Panc1 (cell line): ENCODE data around the gene C6orf89. TPM values are rescaled to one million over a fixed set of nuclear protein-coding genes. Genes with fewer than 3 reads are reported as not detected.

ENCODE experiments used
- ATAC-seq: fragments of 200-7000 bp; cut with Tn5 transposase; 2 replicates; pipeline ENCODE4 v1.9.1; 2020; ENCODE audit warnings: mild to moderate bottlenecking, moderate library complexity
- BruUV-seq: library from RNA; stranded (reverse); fragments of 400-500 nt; replicated peaks from 2 replicates; lab custom pipeline; 2021; lab: Mats Ljungman, UMichigan
- CTCF ChIA-PET: fragments of 300-600 bp; sonication (Branson Sonifier 250); formaldehyde crosslinking; loops from one replicate; lab custom pipeline; 2022; ENCODE audit warnings: antibody characterized with exemption; lab: Charles Lee
- POLR2A ChIA-PET: fragments of 300-600 bp; sonication (Branson Sonifier 250); formaldehyde crosslinking; loops from one replicate; lab custom pipeline; 2022; ENCODE audit warnings: antibody characterized with exemption; lab: Charles Lee
- DNase-seq: peaks from one replicate; pipeline ENCODE4 v3.0.0-alpha.2; 2010; ENCODE audit warnings: low read depth, low spot score
- H3K27ac ChIP-seq: 2 replicates; pipeline ENCODE4 v1.5.1; 2011; ENCODE audit warnings: mild to moderate bottlenecking, low read length, inconsistent platforms
- H3K27me3 ChIP-seq: fragments of 200-500 bp; sonication (Bioruptor generic); 2 replicates; pipeline ENCODE4 v1.6.0; 2014; ENCODE audit warnings: low read length, inconsistent platforms; ENCODE audit not compliant: control insufficient read depth, insufficient read depth
- H3K36me3 ChIP-seq: fragments of 200-500 bp; sonication (Bioruptor generic); 2 replicates; pipeline ENCODE4 v1.5.1; 2014; ENCODE audit warnings: inconsistent platforms, mild to moderate bottlenecking, low read length, moderate library complexity; ENCODE audit not compliant: control insufficient read depth, insufficient read depth
- H3K4me1 ChIP-seq: 2 replicates; pipeline ENCODE4 v1.5.1; 2011; ENCODE audit warnings: inconsistent platforms, mild to moderate bottlenecking, low read length, moderate library complexity; ENCODE audit not compliant: control insufficient read depth, insufficient read depth
- H3K4me3 ChIP-seq, 2 experiments: 2 replicates each; pipeline ENCODE4 v1.5.1; 2011 to 2012; ENCODE audit warnings: low read depth in 2 of 2, low read length in 2 of 2, mild to moderate bottlenecking in 2 of 2, inconsistent platforms in 1 of 2, moderate library complexity in 1 of 2
- H3K9me3 ChIP-seq: fragments of 200-500 bp; sonication (Bioruptor generic); 2 replicates; pipeline ENCODE4 v1.5.1; 2014; ENCODE audit warnings: low read depth, mild to moderate bottlenecking, inconsistent platforms, low read length, moderate library complexity; ENCODE audit not compliant: control insufficient read depth, insufficient read depth
- POLR2AphosphoS5 ChIP-seq: IDR thresholded peaks from 2 replicates; pipeline ENCODE4 v1.6.1; 2012; ENCODE audit warnings: mild to moderate bottlenecking, low read depth, low read length, moderate library complexity
- SIN3A ChIP-seq: IDR thresholded peaks from 2 replicates; pipeline ENCODE4 v1.6.1; 2012; ENCODE audit warnings: low read depth, mild to moderate bottlenecking, low read length, moderate library complexity, borderline replicate concordance; ENCODE audit not compliant: insufficient read depth
- TCF7L2 ChIP-seq: IDR thresholded peaks from 2 replicates; pipeline ENCODE4 v1.6.1; 2011; ENCODE audit warnings: mild to moderate bottlenecking, low read depth, low read length, inconsistent platforms
- in situ Hi-C: cut with HindIII; loops from 2 replicates; pipeline ENCODE4 v1.10.0; 2016; ENCODE audit warnings: low sequenced_read_pairs, low pct_unique_long_range_greater_than_20kb
- intact Hi-C: fragments of 100-400 bp; cut with micrococcal nuclease; formaldehyde crosslinking; loops from one replicate; pipeline ENCODE4 v1.10.0; 2022; ENCODE audit not compliant: unreplicated experiment
- total RNA-seq: library from RNA; stranded (reverse); gene quantifications from one replicate; pipeline ENCODE4 v1.2.1, GENCODE V29; 2021; ENCODE audit not compliant: unreplicated experiment
- TF ChIP-seq, protein P1 (sequence below): fragments of 450-650 bp; IDR thresholded peaks from 2 replicates; pipeline ENCODE4 v1.5.1; 2017; ENCODE audit warnings: mild to moderate bottlenecking
- TF ChIP-seq, protein P2 (sequence below), 2 experiments: IDR thresholded peaks; 2 replicates each; pipeline ENCODE4 v1.6.1; 2011 to 2012; ENCODE audit warnings: low read depth in 2 of 2, control low read depth in 1 of 2, low read length in 1 of 2, mild to moderate bottlenecking in 1 of 2, moderate library complexity in 1 of 2; ENCODE audit not compliant: insufficient read depth in 1 of 2

Gene C6orf89
- total RNA-seq, 1 experiment from 2014 or later: 59.2 TPM

GRCh38 chr6:36907781-36908180 is 22.0 kb downstream of the C6orf89 start:
- intact Hi-C loops (no loop called here), in situ Hi-C loops (no loop called here)
- ChIA-PET POLR2A (no interaction called here), CTCF (no interaction called here)
- no TSS peak for BruUV-seq
- TF ChIP-seq POLR2AphosphoS5: no peak
- TF ChIP-seq TCF7L2: no peak
- no peak for TF ChIP-seq SIN3A
- TF ChIP-seq, protein P1, sequence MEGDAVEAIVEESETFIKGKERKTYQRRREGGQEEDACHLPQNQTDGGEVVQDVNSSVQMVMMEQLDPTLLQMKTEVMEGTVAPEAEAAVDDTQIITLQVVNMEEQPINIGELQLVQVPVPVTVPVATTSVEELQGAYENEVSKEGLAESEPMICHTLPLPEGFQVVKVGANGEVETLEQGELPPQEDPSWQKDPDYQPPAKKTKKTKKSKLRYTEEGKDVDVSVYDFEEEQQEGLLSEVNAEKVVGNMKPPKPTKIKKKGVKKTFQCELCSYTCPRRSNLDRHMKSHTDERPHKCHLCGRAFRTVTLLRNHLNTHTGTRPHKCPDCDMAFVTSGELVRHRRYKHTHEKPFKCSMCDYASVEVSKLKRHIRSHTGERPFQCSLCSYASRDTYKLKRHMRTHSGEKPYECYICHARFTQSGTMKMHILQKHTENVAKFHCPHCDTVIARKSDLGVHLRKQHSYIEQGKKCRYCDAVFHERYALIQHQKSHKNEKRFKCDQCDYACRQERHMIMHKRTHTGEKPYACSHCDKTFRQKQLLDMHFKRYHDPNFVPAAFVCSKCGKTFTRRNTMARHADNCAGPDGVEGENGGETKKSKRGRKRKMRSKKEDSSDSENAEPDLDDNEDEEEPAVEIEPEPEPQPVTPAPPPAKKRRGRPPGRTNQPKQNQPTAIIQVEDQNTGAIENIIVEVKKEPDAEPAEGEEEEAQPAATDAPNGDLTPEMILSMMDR: no peak
- TF ChIP-seq, protein P2, sequence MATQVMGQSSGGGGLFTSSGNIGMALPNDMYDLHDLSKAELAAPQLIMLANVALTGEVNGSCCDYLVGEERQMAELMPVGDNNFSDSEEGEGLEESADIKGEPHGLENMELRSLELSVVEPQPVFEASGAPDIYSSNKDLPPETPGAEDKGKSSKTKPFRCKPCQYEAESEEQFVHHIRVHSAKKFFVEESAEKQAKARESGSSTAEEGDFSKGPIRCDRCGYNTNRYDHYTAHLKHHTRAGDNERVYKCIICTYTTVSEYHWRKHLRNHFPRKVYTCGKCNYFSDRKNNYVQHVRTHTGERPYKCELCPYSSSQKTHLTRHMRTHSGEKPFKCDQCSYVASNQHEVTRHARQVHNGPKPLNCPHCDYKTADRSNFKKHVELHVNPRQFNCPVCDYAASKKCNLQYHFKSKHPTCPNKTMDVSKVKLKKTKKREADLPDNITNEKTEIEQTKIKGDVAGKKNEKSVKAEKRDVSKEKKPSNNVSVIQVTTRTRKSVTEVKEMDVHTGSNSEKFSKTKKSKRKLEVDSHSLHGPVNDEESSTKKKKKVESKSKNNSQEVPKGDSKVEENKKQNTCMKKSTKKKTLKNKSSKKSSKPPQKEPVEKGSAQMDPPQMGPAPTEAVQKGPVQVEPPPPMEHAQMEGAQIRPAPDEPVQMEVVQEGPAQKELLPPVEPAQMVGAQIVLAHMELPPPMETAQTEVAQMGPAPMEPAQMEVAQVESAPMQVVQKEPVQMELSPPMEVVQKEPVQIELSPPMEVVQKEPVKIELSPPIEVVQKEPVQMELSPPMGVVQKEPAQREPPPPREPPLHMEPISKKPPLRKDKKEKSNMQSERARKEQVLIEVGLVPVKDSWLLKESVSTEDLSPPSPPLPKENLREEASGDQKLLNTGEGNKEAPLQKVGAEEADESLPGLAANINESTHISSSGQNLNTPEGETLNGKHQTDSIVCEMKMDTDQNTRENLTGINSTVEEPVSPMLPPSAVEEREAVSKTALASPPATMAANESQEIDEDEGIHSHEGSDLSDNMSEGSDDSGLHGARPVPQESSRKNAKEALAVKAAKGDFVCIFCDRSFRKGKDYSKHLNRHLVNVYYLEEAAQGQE (IDR thresholded peaks at IDR 0.05; ENCODE audit: insufficient read depth in 1 of 2, low read depth in 2 of 2, low read length in 1 of 2): no peak
- H3K36me3 ChIP-seq: peaks cover 3% of the 10 kb centered on the region
- ATAC-seq: no peak
- H3K9me3 ChIP-seq: no peaks in the 10 kb centered on the region
- H3K27me3 ChIP-seq: no peaks in the 10 kb centered on the region
- H3K27ac ChIP-seq: peak overlapping the region; percentile 26; the same call in 1 of the 2 replicates
- H3K4me1 ChIP-seq: peaks cover 51% of the 10 kb centered on the region
- no peak for DNase-seq
- H3K4me3 ChIP-seq: no peak overlapping the region

DNA sequence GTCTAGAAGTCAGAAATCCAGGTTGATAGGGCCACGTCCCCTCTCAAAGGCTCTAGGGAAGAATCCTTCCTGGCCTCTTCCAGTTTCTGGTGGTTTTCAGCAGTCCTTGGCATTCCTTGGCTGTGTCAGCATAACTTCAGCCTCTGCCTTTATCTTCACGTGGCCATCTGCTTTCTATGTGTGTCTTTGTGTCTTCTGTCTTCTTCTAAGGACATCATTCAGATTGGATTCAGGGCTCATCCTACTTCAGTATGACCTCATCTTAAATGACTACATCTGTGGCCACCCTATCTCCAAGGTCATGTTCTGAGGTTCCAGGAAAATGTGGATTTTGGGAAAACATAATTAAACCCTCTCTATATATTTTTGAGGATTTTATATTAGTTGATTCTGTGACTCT is 23.0 kb downstream of the C6orf89 start:
- Histone ChIP-seq H3K4me3 (no peak overlapping the region), H3K4me1 (peaks cover 58% of the 10 kb centered on the region), H3K27me3 (no peaks in the 10 kb centered on the region), H3K9me3 (no peaks in the 10 kb centered on the region), H3K27ac (no peak overlapping the region; the same call in 1 of the 2 replicates), H3K36me3 (peaks cover 2% of the 10 kb centered on the region)
- no peak for ATAC-seq
- intact Hi-C loops (no loop called here), in situ Hi-C loops (no loop called here)
- TF ChIP-seq TCF7L2 (no peak), POLR2AphosphoS5 (no peak), SIN3A (no peak)
- TF ChIP-seq, protein P1: no peak
- TF ChIP-seq, protein P2 (IDR thresholded peaks at IDR 0.05; ENCODE audit: insufficient read depth in 1 of 2, low read depth in 2 of 2, low read length in 1 of 2): no peak
- POLR2A ChIA-PET: no interaction called here
- no TSS peak for BruUV-seq
- CTCF ChIA-PET: no interaction called here
- no peak for DNase-seq
